K562 (cell line): ENCODE results near the gene EEF1AKMT4. TPM values are rescaled to one million over a fixed set of nuclear protein-coding genes. Genes with fewer than 3 reads are reported as not detected.

ENCODE experiments used
- BRF2 ChIP-seq: IDR thresholded peaks from 3 replicates; pipeline ENCODE4 v1.6.1; 2011; ENCODE audit warnings: borderline replicate concordance, mild to moderate bottlenecking; ENCODE audit not compliant: insufficient read length, insufficient read depth
- DMBX1 ChIP-seq: fragments of 250-450 bp; sonication (Bioruptor Pico); IDR thresholded peaks from 2 replicates; pipeline ENCODE4 v1.8.0; 2022; ENCODE audit warnings: inconsistent platforms, mild to moderate bottlenecking, moderate library complexity, borderline replicate concordance
- GTF2A2 ChIP-seq: IDR thresholded peaks from 2 replicates; pipeline ENCODE4 v1.6.1; 2016; ENCODE audit warnings: mild to moderate bottlenecking, missing genetic modification characterization, missing compliant biosample characterization
- KDM2B ChIP-seq: fragments of 250-450 bp; sonication (Bioruptor Pico); IDR thresholded peaks from 2 replicates; pipeline ENCODE4 v1.8.0; 2021; ENCODE audit warnings: mild to moderate bottlenecking, moderate library complexity
- MGA ChIP-seq: fragments of 450-650 bp; IDR thresholded peaks from 2 replicates; pipeline ENCODE4 v1.6.1; 2016; ENCODE audit warnings: mild to moderate bottlenecking, moderate library complexity
- RHOXF2B ChIP-seq: fragments of 250-450 bp; sonication (Bioruptor Pico); conservative IDR thresholded peaks from 2 replicates; pipeline ENCODE4 v1.5.1; 2021
- TFAM ChIP-seq: fragments of 250-450 bp; sonication (Bioruptor Pico); conservative IDR thresholded peaks from 2 replicates; pipeline ENCODE4 v1.5.0; 2021; ENCODE audit warnings: mild to moderate bottlenecking, moderate library complexity
- TRIM28 ChIP-seq: fragments of 450-650 bp; IDR thresholded peaks from 2 replicates; pipeline ENCODE4 v1.6.1; 2017
- ZNF354B ChIP-seq: fragments of 250-450 bp; sonication (Bioruptor Pico); IDR thresholded peaks from 2 replicates; pipeline ENCODE4 v1.4.0; 2020
- ZNF449 ChIP-seq: fragments of 250-450 bp; sonication (Bioruptor Pico); IDR thresholded peaks from 2 replicates; pipeline ENCODE4 v1.8.0; 2022; ENCODE audit warnings: moderate library complexity, mild to moderate bottlenecking, inconsistent platforms
- ZNF76 ChIP-seq: fragments of 250-450 bp; sonication (Bioruptor Pico); IDR thresholded peaks from 2 replicates; pipeline ENCODE4 v1.4.0; 2020; ENCODE audit warnings: mild to moderate bottlenecking, moderate library complexity, borderline replicate concordance
- polyA plus RNA-seq, 8 experiments: library from polyadenylated mRNA; depleted of rRNA in 4 of 8; stranded (reverse) in 5 of 8; unstranded in 3 of 8; fragments of >200 nt; fragmentation: Nextera tagmentation in 2 of 8; fragmentation: Illumina TruSeq in 1 of 8; extraction: Ambion mirVana in 2 of 8; extraction: Trizol in 1 of 8; gene quantifications; 2 replicates each; pipeline versions ENCODE4 v1.2.1 to v1.2.3, GENCODE V29; 2011 to 2014; ENCODE audit warnings: inconsistent platforms in 1 of 8, missing spikeins in 1 of 8
- total RNA-seq, 7 experiments: library from RNA; depleted of rRNA in 6 of 7; stranded (reverse); fragments of >200 nt in 6 of 7; fragmentation: Illumina TruSeq in 2 of 7; extraction: Trizol in 2 of 7; gene quantifications; 2 replicates each; pipeline versions ENCODE4 v1.2.1 to v1.2.3, GENCODE V29; 2011 to 2021; ENCODE audit warnings: low replicate concordance in 1 of 7

The EEF1AKMT4 gene
- total and polyA plus RNA-seq, 9 of the 15 experiments (the other 6 are each of a cell fraction or from before 2014, with no cell fraction given), result 10.3 to 49.4 (median 18.9) TPM

- TF ChIP-seq ZNF449 (CRISPR knock-in tag) (no peak), MGA (no peak), BRF2 (no peak), ZNF76 (CRISPR knock-in tag) (no peak), GTF2A2 (no peak), ZNF354B (CRISPR knock-in tag) (no peak), DMBX1 (no peak), TRIM28 (no peak), KDM2B (no peak), RHOXF2B (0 out of 2 replicates have a peak, but pooled peaks have one; percentile 13), TFAM (CRISPR knock-in tag) (no peak)
Observed at GRCh38 chr3:184241447-184242296, 7.8 kb upstream of the EEF1AKMT4 start (continued).
